Neuronal stem cell (in vitro differentiated cells): ENCODE results near the gene ZNF821.

Experiments used
- DNase-seq: peaks from one replicate; pipeline ENCODE4 v3.0.0-alpha.2; 2013; ENCODE audit warnings: low spot score
- H2AFZ ChIP-seq: one replicate; pipeline ENCODE4 v1.6.1; 2013; ENCODE audit warnings: mild to moderate bottlenecking, low read length, inconsistent platforms
- H2AK5ac ChIP-seq: 2 replicates; pipeline ENCODE4 v1.6.1; 2013; ENCODE audit warnings: low read depth, mild to moderate bottlenecking, inconsistent platforms, low read length, moderate library complexity, mixed read lengths
- H2BK120ac ChIP-seq: 2 replicates; pipeline ENCODE4 v1.6.1; 2013; ENCODE audit warnings: low read depth, mild to moderate bottlenecking, inconsistent platforms, low read length, moderate library complexity, mixed read lengths
- H2BK12ac ChIP-seq: one replicate; pipeline ENCODE4 v1.6.1; 2013; ENCODE audit warnings: low read length, inconsistent platforms
- H2BK15ac ChIP-seq: 2 replicates; pipeline ENCODE4 v1.6.1; 2013; ENCODE audit warnings: mild to moderate bottlenecking, low read length, inconsistent platforms, mixed read lengths
- H2BK5ac ChIP-seq: one replicate; pipeline ENCODE4 v1.6.1; 2013; ENCODE audit warnings: inconsistent platforms, mild to moderate bottlenecking, low read length, moderate library complexity
- H3K14ac ChIP-seq: one replicate; pipeline ENCODE4 v1.6.1; 2013; ENCODE audit warnings: low read length, inconsistent platforms
- H3K18ac ChIP-seq: 2 replicates; pipeline ENCODE4 v1.6.1; 2013; ENCODE audit warnings: low read length, inconsistent platforms
- H3K23ac ChIP-seq: 2 replicates; pipeline ENCODE4 v1.6.1; 2013; ENCODE audit warnings: low read depth, mild to moderate bottlenecking, mixed read lengths, low read length, inconsistent platforms; ENCODE audit not compliant: poor library complexity
- H3K27ac ChIP-seq: replicated peaks from 3 replicates; pipeline ENCODE4 v1.5.1; 2013; ENCODE audit warnings: low read length, inconsistent platforms
- H3K27me3 ChIP-seq, 3 experiments: 2 replicates each; pipeline ENCODE4 v1.6.1; 2013; ENCODE audit warnings: low read length in 3 of 3, mild to moderate bottlenecking in 2 of 3, inconsistent platforms in 1 of 3, low read depth in 1 of 3, mixed read lengths in 1 of 3, moderate library complexity in 1 of 3; ENCODE audit not compliant: control insufficient read depth in 3 of 3, insufficient read depth in 3 of 3
- H3K36me3 ChIP-seq, 2 donors: replicated peaks in 1 of 2; 2 replicates each; pipeline ENCODE4 v1.6.1; 2013; ENCODE audit warnings: low read length in 2 of 2; ENCODE audit not compliant: control insufficient read depth in 2 of 2, insufficient read depth in 2 of 2
- H3K4ac ChIP-seq: 2 replicates; pipeline ENCODE4 v1.6.1; 2013; ENCODE audit warnings: inconsistent platforms, mild to moderate bottlenecking, low read length, moderate library complexity
- H3K4me1 ChIP-seq, 2 donors: 1 replicate in 1 of 2; 2 replicates in 1 of 2; pipeline ENCODE4 v1.6.1; 2013; ENCODE audit warnings: low read length in 2 of 2, low read depth in 1 of 2; ENCODE audit not compliant: control insufficient read depth in 2 of 2, insufficient read depth in 1 of 2
- H3K4me2 ChIP-seq: one replicate; pipeline ENCODE4 v1.6.1; 2013; ENCODE audit warnings: mild to moderate bottlenecking, low read length, inconsistent platforms; ENCODE audit not compliant: insufficient read depth, poor library complexity, severe bottlenecking
- H3K4me3 ChIP-seq, 2 donors: 2 replicates each; pipeline ENCODE4 v1.5.1; 2013; ENCODE audit warnings: low read length in 2 of 2, mild to moderate bottlenecking in 2 of 2, inconsistent platforms in 1 of 2, moderate library complexity in 1 of 2
- H3K79me1 ChIP-seq: one replicate; pipeline ENCODE4 v1.6.1; 2013; ENCODE audit warnings: low read depth, mild to moderate bottlenecking, inconsistent platforms, low read length, moderate library complexity
- H3K9ac ChIP-seq: one replicate; pipeline ENCODE4 v1.6.1; 2013; ENCODE audit warnings: mild to moderate bottlenecking, low read depth, low read length, inconsistent platforms; ENCODE audit not compliant: poor library complexity
- H3K9me3 ChIP-seq, 2 donors: replicated peaks in 1 of 2; 2 replicates each; pipeline versions ENCODE3 to v1.6.1; 2013; ENCODE audit warnings: low read length in 2 of 2, mild to moderate bottlenecking in 2 of 2, inconsistent platforms in 1 of 2, low read depth in 1 of 2, mixed read lengths in 1 of 2, moderate library complexity in 1 of 2; ENCODE audit not compliant: control insufficient read depth in 2 of 2, insufficient read depth in 1 of 2
- H4K8ac ChIP-seq: one replicate; pipeline ENCODE4 v1.6.1; 2013; ENCODE audit warnings: low read depth, mild to moderate bottlenecking, inconsistent platforms, low read length, moderate library complexity
- H4K91ac ChIP-seq: one replicate; pipeline ENCODE4 v1.6.1; 2013; ENCODE audit warnings: low read length, low read depth, mild to moderate bottlenecking, inconsistent platforms; ENCODE audit not compliant: poor library complexity
- WGBS, 2 donors: extraction: QIAGEN DNeasy Blood & Tissue Kit; methylation state at CpG; one replicate each; pipeline ENCODE4 v1.1.7; 2013; ENCODE audit warnings: missing lambda C conversion rate in 2 of 2, mixed read lengths in 1 of 2; ENCODE audit not compliant: insufficient read length in 2 of 2, insufficient replicate concordance in 1 of 2; ENCODE audit errors: extremely low coverage in 2 of 2; 5-methylcytosine and 5-hydroxymethylcytosine counted together

ZNF821 gene

GRCh38 chr16:71851746-71852145, 32.2 kb downstream of the ZNF821 start:
- DNase-seq: no peak
- Histone ChIP-seq H3K27ac (no peak overlapping the region), H2AK5ac (no peak overlapping the region), H3K79me1 (no peaks in the 10 kb centered on the region), H3K4me3 (no peak overlapping the region), H4K91ac (no peak overlapping the region), H2BK15ac (no peak overlapping the region), H2AFZ (no peak overlapping the region), H2BK120ac (no peak overlapping the region), H3K23ac (no peak overlapping the region), H3K4ac (no peak overlapping the region), H4K8ac (no peak overlapping the region), H3K27me3 (no peaks in the 10 kb centered on the region), H3K18ac (no peak overlapping the region), H2BK5ac (no peak overlapping the region), H3K36me3 (peaks cover 32 to 92% of the 10 kb centered on the region in 2 donors), H3K4me1 (peaks cover 3 to 5% of the 10 kb centered on the region in 2 donors), H2BK12ac (no peak overlapping the region), H3K9ac (no peak overlapping the region), H3K9me3 (no peaks in the 10 kb centered on the region), H3K4me2 (no peak overlapping the region), H3K14ac (no peak overlapping the region)
- WGBS, 2 donors: no CpG with 5 or more reads among the region's 8 CpGs

- Histone ChIP-seq H3K14ac (no peak overlapping the region), H2BK12ac (no peak overlapping the region), H2AFZ (no peak overlapping the region), H2BK5ac (no peak overlapping the region), H3K9me3 (no peaks in the 10 kb centered on the region), H3K4ac (no peak overlapping the region), H2BK15ac (no peak overlapping the region), H3K36me3 (peaks cover 32 to 61% of the 10 kb centered on the region in 2 donors), H2BK120ac (no peak overlapping the region), H3K79me1 (peaks cover 8% of the 10 kb centered on the region), H3K4me1 (peaks cover 6 to 7% of the 10 kb centered on the region in 2 donors), H3K4me2 (no peak overlapping the region), H3K27me3 (no peaks in the 10 kb centered on the region), H3K23ac (no peak overlapping the region), H3K9ac (no peak overlapping the region), H4K91ac (no peak overlapping the region), H3K27ac (no peak overlapping the region), H4K8ac (no peak overlapping the region), H3K18ac (no peak overlapping the region), H3K4me3 (no peak overlapping the region), H2AK5ac (no peak overlapping the region)
- no peak for DNase-seq
- WGBS, 2 donors: no CpG with 5 or more reads among the region's 6 CpGs
Measured at GRCh38 chr16:71848622-71849021, 35.4 kb downstream of the ZNF821 start.

- Histone ChIP-seq H3K4me3 (peak overlapping the region in 1 of 2 donors; percentile 67), H3K9ac (no peak overlapping the region), H3K4ac (no peak overlapping the region), H3K14ac (no peak overlapping the region), H3K79me1 (peaks cover 8% of the 10 kb centered on the region), H2BK120ac (no peak overlapping the region), H3K18ac (no peak overlapping the region), H3K4me2 (no peak overlapping the region), H4K91ac (no peak overlapping the region), H2BK15ac (no peak overlapping the region), H3K27me3 (no peaks in the 10 kb centered on the region), H2AK5ac (no peak overlapping the region), H2BK12ac (no peak overlapping the region), H3K23ac (no peak overlapping the region), H3K4me1 (peaks cover 6 to 7% of the 10 kb centered on the region in 2 donors), H3K27ac (no peak overlapping the region), H3K36me3 (peaks cover 29 to 45% of the 10 kb centered on the region in 2 donors), H3K9me3 (no peaks in the 10 kb centered on the region), H2BK5ac (no peak overlapping the region), H4K8ac (no peak overlapping the region), H2AFZ (no peak overlapping the region)
- no peak for DNase-seq
- no CpG with 5 or more reads among the region's 3 CpGs for WGBS, 2 donors
Measured at GRCh38 chr16:71847096-71847495, 36.9 kb downstream of the ZNF821 start.

GRCh38 chr16:71846431-71846830, 37.6 kb downstream of the ZNF821 start:
- Histone ChIP-seq H3K4me2 (peak overlapping the region; percentile 93), H3K9ac (peak overlapping the region; percentile 97), H3K79me1 (peaks cover 8% of the 10 kb centered on the region), H2BK15ac (no peak overlapping the region), H3K27ac (no peak overlapping the region), H3K4me1 (peaks cover 6 to 7% of the 10 kb centered on the region in 2 donors), H3K36me3 (peaks cover 26 to 39% of the 10 kb centered on the region in 2 donors), H3K18ac (peak overlapping the region; percentile 87), H2BK12ac (no peak overlapping the region), H3K23ac (peak overlapping the region; percentile 93), H2AFZ (peak overlapping the region; percentile 93), H3K4ac (no peak overlapping the region), H3K9me3 (no peaks in the 10 kb centered on the region), H2AK5ac (peak overlapping the region; percentile 94), H3K14ac (peak overlapping the region; percentile 72), H3K4me3 (peak overlapping the region; percentile 67 to 97), H4K91ac (no peak overlapping the region), H2BK5ac (peak overlapping the region; percentile 75), H3K27me3 (no peaks in the 10 kb centered on the region), H4K8ac (peak overlapping the region; percentile 23), H2BK120ac (peak overlapping the region; percentile 72)
- DNase-seq: no peak
- no CpG with 5 or more reads among the region's 20 CpGs for WGBS, 2 donors
